Inflammatory macrophage treated with lipopolysaccharide for 1 hour (primary cell): ENCODE results near the gene RAD50.
"Not testable (repeated sequence)": the region's sequence is repeated elsewhere in the genome, so short reads cannot be mapped to it uniquely, and the experiment has no call there.

Experiments used
- DNase-seq, 2 donors: peaks; one replicate each; pipeline ENCODE4 v3.0.0-alpha.2; 2020 to 2022

RAD50 gene

DNA sequence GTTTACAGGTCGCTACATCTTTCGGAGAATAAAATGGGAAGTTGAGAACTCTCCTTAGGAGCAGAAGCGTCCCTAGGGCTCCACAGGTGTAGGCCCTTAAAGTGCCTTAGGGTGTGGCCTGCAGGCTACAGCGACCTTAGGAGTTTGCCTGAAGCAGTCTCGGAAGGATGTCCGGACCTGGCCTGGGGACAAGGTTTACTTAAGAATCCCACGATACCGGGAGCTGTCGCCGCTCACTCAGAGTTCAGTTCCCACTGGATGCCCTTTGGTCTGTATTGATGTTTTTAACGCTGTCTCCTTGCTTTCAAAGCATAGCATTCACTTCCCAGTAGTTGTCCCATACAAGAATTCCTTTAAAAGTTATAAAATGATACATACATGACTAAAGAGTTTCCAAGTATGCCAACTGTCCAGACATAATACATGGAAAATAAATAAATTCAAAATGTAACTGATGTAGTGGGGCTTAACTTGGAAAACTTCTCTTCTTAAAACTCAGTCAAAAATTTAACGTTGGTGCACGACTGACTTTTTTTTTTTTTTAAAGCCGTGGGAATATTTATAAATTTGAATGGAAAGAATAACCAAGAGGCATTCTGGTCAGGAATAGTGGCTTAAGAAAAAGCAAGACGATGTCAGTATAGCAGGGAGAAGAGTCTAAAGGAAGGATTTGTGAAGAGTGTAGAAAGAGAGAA lies 848 bp downstream of the RAD50 start:
- DNase-seq, result peak; percentile 3 to 6

DNA sequence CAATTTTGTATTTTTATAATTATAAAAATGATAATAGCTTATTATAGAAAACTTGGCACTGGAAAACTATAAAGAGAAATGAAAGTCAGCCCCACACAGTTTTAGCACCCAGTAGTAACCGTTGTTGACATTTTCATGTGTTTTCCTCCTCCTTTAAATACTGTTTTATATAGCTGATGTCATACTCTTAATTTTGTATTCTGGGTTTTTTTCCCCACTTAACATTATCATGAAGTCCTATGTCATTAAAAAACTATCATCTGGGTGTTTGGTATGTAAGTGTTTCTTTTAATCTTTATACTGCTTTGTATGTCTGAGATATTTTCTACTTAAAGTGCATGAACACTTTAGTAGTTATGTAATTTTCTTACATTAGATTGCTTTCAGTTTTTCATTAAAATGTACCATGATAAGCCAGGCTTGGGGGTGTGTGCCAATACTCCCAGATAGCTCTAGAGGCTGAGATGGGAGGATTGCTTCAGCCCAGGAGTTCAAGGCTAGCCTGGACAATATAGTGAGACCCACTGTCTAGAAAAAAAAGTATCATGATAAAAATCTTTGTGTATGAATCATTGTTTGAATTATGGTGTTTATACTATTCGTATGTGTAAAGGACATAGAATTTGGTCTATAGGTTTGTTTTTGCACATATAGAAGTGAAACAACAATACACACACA lies 2.7 kb downstream of the RAD50 start:
- DNase-seq, result no peak

DNA sequence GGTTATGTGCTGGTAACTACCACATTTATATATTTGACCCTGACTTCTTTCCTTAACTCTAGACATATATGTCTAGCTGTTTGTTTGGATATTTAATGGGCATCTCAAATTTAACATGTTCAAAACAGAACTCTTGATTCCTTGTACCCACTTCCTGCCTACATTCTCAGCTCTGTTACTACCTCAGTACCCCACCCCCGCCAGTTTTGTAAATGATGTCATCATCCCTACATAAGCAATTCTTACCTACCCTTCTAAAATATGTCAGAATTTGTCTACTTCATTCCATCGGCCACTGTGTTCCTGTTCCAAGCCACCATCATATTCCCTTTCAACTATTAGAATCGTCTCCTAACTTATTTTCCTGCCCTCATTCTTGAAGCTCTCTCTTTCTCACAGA lies 4.8 kb downstream of the RAD50 start:
- no peak for DNase-seq

DNA sequence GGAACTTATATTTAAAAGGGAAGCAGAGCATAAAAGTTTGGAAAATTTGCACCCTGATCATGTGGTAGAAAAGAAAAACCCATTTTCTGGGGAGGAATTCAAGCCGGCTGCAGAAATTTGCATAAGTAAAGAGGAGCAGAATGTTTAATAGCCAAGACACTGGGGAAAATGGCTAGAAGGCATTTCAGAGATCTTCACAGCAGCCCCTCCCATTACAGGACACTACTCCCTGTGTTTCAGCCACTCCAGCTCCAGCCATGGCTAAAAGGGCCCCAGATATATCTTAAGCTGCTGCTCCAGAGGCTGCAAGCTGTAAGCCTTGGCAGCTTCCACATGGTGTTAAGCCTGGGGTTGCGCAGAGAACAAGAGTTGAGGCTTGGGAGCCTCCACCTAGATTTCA lies 7.8 kb downstream of the RAD50 start:
- DNase-seq, result not testable (repeated sequence)

DNA sequence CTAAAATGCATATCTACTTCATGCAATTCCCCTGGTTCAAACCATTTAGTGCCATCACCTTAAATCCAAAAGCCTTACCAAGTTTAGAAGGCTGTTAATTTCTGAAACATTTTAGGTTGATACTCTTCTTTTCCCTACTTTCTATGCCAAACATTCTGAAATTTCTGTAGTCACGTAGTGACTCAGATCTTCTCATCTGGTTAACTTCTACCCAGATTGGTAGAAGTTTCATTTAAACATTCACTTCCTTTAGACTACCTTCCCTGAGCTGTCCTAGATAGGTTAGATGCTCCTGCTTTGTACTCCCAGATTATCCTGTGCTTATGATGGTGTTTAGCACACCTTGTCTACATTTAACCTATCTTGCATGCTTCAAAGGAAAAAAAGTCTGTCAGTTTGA lies 9.9 kb downstream of the RAD50 start:
- no peak for DNase-seq

DNA sequence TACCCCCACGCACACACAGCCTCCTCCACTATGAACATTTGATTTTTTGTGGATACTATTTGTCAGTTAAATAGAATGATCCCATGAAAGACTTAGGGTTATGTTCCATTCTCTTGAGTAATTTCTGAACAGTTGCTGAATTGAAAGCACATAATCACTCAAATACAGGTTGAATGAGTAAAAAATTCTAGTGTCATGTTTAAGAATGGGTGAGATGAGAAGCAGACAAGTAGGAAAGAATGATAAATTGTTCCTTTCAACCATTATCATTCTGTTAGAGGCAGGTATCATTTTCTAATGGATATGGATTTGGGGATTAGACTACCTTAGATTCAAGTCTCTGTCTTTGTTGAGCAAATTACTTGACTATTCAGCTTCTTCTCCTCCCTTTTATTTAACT lies 19.3 kb downstream of the RAD50 start:
- no peak for DNase-seq

DNA sequence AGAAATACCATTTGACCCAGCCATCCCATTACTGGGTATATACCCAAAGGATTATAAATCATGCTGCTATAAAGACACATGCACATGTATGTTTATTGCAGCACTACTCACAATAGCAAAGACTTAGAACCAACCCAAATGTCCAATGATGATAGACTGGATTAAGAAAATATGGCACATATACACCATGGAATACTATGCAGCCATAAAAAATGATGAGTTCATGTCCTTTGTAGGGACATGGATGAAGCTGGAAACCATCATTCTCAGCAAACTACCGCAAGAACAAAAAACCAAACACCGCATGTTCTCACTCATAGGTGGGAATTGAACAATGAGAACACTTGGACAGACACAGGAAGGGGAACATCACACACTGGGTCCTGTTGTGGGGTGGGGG lies 27.8 kb downstream of the RAD50 start:
- not testable (repeated sequence) for DNase-seq

DNA sequence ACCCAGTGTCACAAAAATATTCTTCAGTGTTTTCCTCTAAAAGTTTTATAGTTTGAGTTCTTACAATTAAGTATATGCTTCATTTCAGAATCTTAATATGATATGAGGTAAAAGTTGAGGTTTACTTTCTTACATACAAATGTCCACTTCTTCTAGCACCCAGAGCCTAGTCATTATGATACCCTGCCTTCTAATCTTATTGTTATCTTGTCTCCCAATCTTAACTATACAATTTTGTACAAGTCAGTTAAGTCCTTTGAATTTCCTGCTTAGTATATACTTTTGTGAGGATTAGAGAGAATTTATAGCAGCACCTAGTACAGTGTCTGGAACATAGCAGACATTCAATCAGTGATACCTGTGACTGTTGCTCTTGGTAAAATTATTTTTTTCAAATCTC lies 29.3 kb downstream of the RAD50 start:
- no peak for DNase-seq

DNA sequence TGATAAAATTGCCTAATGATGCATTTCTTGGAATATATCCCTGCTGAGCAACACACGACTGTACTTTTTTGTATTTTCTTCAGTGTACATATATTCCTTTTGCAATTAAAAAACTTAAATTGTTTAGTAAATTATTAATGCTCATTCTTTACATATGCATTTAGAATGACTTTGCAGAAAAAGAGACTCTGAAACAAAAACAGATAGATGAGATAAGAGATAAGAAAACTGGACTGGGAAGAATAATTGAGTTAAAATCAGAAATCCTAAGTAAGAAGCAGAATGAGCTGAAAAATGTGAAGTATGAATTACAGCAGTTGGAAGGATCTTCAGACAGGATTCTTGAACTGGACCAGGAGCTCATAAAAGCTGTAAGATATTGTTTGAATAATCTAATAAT lies 32.7 kb downstream of the RAD50 start:
- DNase-seq, result no peak

DNA sequence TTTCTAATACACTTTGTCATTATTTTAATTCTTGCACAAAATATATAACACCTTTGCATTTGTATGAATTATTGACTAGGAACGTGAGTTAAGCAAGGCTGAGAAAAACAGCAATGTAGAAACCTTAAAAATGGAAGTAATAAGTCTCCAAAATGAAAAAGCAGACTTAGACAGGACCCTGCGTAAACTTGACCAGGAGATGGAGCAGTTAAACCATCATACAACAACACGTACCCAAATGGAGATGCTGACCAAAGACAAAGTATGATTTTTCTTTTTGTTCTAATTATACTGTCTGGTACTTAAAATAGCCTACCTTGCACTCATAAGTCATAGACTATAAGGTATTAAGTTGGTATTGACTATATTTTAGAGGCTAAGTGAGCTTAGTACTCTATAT lies 34.4 kb downstream of the RAD50 start:
- no peak for DNase-seq

DNA sequence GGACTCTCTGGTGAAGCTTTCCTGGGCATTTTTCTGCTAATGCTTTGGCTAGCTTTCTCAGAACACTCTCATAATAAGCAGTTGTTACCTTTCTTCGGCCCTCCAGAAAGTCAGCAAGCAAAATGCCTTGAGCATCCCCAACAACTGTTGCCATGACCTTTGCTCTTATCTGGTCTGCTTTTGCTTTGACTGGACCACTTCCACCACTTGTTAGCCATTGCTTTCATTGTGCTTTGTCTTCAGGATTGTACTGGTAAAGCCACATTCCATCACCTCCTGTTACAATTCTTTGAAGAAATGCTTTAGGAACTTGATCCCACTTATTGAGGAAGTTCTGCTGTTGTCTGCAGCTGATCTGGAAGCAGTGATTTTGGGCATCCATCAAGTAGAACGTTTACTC lies 35.7 kb downstream of the RAD50 start:
- DNase-seq, result no peak

DNA sequence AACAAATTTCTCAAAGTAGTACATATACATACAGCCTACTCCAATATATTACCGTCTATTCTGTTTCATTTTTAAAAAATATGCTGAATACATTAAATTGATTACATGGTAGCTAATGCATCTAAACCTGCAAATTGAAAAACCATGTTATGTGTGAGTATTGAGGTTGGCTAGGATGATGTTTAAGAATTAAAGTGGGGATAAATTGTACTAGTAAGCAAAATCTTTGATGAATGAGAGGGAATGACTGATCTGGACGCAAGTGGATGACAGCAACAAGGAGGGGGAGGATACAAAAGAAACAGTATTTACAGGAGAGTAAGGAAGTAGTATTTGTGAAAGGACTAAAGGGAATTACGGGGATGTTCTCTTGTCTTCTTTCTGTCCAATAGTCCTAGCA lies 37.4 kb downstream of the RAD50 start:
- no peak for DNase-seq

DNA sequence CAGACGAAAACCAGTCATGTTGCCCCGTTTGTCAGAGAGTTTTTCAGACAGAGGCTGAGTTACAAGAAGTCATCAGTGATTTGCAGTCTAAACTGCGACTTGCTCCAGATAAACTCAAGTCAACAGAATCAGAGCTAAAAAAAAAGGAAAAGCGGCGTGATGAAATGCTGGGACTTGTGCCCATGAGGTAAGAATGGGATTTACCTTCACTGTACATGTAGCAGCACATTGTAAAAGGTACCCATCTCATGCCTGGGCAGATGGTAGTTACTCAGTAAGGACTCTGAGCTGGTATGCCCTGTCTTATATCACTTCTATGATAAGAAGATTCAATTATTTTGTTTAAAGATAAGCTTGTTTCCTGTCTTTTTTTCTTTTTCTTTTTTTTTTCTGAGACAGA lies 38.8 kb downstream of the RAD50 start:
- DNase-seq, result no peak

DNA sequence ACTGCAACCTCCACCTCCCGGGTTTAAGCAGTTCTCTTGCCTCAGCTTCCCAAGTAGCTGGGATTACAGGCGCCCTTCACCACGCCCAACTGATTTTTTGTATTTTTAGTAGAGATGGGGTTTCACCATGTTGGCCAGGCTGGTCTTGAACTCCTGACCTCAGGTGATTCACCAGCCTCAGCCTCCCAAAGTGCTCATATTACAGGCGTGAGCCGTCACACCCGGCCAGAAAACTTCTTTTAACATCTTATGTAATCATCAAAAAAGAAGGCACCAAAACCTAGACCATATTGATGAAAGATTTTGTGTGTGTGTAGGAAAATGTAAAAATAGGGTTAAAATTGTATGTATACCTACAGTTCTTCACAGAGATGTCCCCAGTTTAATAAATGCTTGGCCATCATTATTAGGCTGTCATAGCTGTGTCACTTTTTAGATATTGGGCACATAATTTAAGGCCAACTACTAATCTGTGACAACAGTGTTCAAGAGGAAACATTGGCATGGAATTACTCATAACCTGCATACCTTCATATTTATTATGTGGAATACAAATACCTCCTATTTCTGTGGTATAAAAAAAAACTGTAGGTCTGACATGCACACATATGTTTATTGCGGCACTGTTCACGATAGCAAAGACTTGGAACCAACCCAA lies 44.4 kb downstream of the RAD50 start:
- no peak for DNase-seq

DNA sequence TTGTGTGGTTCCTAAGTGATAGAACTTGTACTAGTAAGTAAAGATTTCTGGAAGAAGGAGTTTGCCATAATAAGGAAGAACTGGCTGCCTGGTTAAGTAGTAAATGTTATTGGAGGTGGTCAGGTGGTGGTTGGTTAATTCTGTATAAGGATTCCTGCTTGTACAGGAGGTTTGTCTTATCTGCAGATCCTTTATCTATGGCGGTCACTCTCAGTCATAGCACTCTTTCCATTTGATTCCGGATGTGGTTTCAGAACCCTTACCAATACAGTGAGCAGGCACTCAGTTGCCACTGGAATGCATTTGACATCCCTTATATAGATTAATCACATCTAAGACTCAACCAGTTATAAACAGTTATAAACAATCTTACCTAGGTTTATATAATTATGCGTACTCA lies 50.3 kb downstream of the RAD50 start:
- no peak for DNase-seq

DNA sequence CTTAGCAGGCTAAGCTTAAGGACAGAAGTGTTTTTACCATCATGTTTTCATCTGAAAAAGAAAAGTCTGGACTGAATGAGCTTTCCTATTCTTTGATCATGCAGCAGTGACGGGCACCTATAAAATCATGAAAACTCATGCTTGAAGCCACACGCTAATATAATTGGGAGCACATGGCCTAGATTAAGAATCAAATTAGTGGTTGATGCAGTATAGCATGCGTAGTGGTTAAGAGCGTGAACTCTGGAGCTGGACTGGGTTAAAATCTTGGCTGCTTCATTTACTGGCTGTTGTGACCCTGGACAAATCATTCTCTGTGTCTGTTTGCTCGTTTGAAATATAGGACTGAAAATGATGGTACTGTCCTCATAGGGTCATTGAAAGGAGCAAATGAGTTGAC lies 51.3 kb downstream of the RAD50 start:
- no peak for DNase-seq

DNA sequence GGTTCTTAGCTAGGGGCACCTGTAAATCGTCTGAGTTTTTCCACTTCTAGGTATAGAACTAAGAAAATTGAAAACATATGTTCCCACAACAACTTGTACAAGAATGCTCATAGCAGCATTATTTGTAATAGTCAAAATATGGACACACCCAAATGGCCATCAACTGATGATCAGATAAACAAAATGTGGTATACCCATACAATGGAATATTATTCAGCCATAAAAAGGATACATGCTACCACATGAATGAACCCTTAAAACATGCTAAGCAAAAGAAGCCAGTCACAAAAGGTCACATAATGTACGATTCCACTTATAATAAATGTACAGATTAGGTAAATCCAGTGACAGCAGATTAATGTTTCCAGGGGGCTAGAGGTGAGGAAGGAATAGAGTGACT lies 55.2 kb downstream of the RAD50 start:
- no peak for DNase-seq

DNA sequence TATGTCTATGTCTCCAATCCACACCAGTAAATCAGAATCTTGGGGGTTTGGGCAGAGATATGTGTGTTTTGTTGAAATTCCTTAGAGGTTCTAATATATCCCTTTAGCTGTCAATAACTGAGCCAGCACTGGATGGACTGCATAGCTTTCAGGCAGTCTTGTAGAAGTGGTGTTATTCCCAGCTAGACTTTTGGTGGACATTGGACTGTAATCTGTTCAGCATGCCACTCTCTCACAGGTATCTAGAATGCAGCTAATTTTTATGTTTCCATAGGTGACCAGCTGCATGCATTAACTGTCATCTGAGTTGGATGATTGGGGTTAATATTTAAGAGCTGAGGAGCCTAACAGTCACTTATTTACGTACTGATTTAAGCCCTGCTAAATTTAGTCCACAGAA lies 56.1 kb downstream of the RAD50 start:
- DNase-seq, result no peak

DNA sequence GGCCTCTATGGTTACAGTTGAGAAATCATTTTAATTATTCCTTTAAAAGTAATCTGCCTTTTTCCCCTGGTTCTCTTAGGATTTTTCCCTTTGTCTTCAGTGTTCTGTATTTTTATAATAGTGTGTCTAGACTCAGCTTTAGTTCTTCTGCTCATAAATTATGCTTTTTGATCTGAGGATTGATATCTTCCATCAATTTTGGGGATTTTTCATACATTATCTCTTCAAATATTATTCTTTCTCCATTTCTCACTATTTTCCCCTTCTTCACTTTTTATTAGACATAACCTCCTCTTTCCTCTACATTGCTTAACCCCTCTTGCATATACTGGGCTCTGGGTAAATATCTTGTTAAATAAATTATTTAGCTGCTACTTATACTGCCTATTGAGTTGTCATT lies 64.9 kb downstream of the RAD50 start:
- no peak for DNase-seq

DNA sequence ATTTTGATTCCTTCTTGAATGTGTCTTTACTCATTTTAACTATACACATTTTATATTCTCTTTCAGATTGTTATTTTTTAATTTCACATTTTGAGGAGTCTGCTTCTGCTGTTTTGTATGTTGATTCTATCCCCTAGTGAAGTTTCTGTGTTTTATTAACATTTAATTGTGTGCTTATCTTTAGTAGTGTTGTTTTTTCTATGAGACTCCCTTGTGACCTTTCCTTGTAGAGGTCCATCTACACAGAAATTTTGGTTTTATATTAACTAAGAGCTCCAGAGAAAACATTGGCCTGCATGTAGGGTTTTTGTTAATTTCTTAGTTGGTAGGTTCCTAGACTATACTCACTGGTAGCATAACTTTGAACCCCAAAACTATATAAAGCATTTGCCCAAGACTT lies 65.8 kb downstream of the RAD50 start:
- no peak for DNase-seq

DNA sequence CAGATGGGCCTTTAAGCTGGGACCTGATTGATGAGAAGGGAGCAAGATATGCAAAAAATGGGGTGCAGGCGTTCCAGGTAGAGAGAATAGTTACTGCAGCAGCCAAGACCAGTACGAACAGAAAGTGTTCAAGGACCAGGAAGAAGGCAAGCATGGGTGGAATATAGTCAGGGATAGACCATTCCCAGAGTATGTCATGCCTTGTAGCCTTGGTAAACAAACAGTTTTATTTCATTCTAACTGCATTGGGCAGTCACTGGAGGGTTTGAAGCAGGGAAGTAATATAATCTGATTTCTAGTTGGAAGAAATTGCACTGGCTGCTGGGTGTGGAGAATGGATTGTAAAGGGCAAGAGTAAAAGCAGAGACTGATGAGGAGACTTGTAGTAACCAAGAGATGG lies 70.7 kb downstream of the RAD50 start:
- no peak for DNase-seq

DNA sequence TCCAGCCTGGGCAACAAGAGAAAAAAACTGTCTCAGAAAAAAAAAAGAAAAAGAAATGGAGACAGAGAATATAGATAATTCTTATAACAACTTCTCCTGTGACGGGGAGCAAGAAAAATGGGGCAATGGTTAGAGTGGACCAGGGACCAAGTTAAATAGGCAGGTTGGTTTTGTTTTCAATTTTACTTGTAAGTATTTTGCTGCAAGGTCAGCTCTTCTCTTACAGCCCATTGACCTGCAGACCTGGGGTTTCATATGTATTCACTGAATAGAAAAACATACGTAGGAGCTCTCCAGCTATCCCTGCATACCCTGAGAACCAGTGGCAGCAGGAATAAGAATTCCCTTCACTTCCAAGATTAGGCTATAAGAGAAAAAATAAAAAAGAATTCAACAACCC lies 72.0 kb downstream of the RAD50 start:
- DNase-seq, result no peak

DNA sequence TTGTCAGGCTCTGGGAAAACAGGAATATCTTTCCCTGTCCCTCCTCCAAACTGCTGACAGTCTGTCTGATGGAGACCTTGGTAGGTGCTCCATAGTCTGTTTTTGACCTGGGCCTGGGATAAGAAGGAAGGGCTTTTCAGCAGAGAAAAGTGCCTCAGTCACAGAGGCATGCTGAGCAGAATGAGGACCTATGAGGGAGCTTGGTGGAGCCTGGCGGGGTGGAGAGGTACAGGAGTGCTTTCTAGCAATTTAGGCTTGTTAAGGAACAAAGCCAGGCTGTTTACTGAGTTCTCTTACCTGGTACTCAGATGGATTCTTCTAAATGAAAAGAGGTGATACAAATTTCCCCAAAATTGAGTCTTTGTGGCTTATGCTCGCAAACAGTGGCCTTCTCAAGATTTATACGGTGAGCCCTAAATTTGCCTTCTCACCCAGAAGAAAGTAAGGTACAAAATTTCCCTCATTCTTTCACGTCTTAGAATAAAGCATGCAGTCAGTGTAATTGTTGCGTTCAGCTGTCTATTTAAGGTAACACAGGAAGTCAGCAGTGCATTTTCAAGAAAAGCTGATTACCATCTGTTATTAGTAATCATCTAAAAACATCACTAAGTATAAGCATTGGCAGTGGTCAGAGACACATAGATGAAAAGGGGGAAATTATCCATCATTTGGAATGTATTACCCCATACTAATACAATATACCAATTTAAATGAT lies 72.6 kb downstream of the RAD50 start:
- no peak for DNase-seq

DNA sequence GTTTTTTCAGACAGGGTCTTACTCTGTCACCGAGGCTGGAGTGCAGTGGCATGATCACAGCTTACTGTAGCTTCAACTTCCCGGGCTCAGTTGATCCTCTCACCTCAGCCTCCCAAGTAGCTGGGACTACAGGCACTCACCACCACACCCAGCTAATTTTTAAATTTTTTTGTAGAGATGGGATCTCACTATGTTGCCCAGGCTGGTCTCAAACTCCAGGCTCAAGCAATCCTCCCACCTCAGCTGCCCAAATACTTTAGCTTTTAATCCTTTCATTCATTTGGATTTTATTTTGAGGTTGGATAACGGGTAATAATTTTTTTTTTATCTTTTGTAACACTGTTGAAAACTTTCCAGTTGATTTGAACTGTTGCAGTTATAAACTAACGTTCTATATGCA lies 76.8 kb downstream of the RAD50 start:
- not testable (repeated sequence) for DNase-seq
